HepG2 (cell line): Measurements from ENCODE around the gene TMEM120A. TPM values are rescaled to one million over a fixed set of nuclear protein-coding genes. Genes with fewer than 3 reads are reported as not detected.

ENCODE experiments used
- ELF3 ChIP-seq: IDR thresholded peaks from 2 replicates; pipeline ENCODE4 v1.6.1; 2016; ENCODE audit warnings: missing genetic modification reagents, missing compliant biosample characterization
- EP300 ChIP-seq, 3 experiments: sonication (generic) in 1 of 3; formaldehyde crosslinking in 1 of 3; IDR thresholded peaks; 2 replicates each; pipeline versions ENCODE4 v1.5.1 to v1.6.1; 2011 to 2020; ENCODE audit warnings: low read depth in 2 of 3, low read length in 2 of 3, borderline replicate concordance in 1 of 3, improper control_type of control experiment in 1 of 3, mild to moderate bottlenecking in 1 of 3, missing genetic modification reagents in 1 of 3, moderate library complexity in 1 of 3
- FOSL2 ChIP-seq: sonication (generic); formaldehyde crosslinking; IDR thresholded peaks from 2 replicates; pipeline ENCODE4 v1.4.0; 2020; ENCODE audit warnings: missing genetic modification reagents
- KDM6A ChIP-seq: IDR thresholded peaks from 2 replicates; pipeline ENCODE4 v1.6.1; 2016; ENCODE audit warnings: low read depth
- KLF6 ChIP-seq: IDR thresholded peaks from 2 replicates; pipeline ENCODE4 v1.8.0; 2016; ENCODE audit warnings: missing biosample characterization, missing genetic modification reagents
- NR2F6 ChIP-seq, 2 experiments: IDR thresholded peaks; 2 replicates each; pipeline ENCODE4 v1.6.1; 2016; ENCODE audit warnings: antibody characterized with exemption in 1 of 2, mild to moderate bottlenecking in 1 of 2
- SIN3A ChIP-seq: IDR thresholded peaks from 2 replicates; pipeline ENCODE4 v1.6.1; 2011; ENCODE audit warnings: low read depth, mild to moderate bottlenecking, control low read depth, low read length, borderline replicate concordance
- SOX13 ChIP-seq, 3 experiments: fragments of 450-650 bp in 1 of 3; sonication (generic) in 1 of 3; formaldehyde crosslinking in 1 of 3; IDR thresholded peaks in 2 of 3; conservative IDR thresholded peaks in 1 of 3; 2 replicates each; pipeline versions ENCODE4 v1.5.0 to v1.6.1; 2016 to 2020; ENCODE audit warnings: antibody characterized with exemption in 1 of 3, mild to moderate bottlenecking in 1 of 3, missing compliant biosample characterization in 1 of 3, missing genetic modification reagents in 1 of 3, moderate library complexity in 1 of 3
- SUZ12 ChIP-seq: fragments of 150-350 bp; IDR thresholded peaks from 2 replicates; pipeline ENCODE4 v1.6.1; 2014; ENCODE audit warnings: low read depth, low read length
- TBX3 ChIP-seq: fragments of 450-650 bp; IDR thresholded peaks from 2 replicates; pipeline ENCODE4 v1.6.1; 2017; ENCODE audit warnings: antibody characterized with exemption, mild to moderate bottlenecking, inconsistent platforms, borderline replicate concordance
- U2AF1 ChIP-seq: fragments of 200-400 bp; formaldehyde crosslinking; optimal IDR thresholded peaks from 2 replicates; pipeline ENCODE3; 2017; ENCODE audit warnings: mild to moderate bottlenecking, low read depth, low read length
- ZBTB1 ChIP-seq: sonication (generic); formaldehyde crosslinking; IDR thresholded peaks from 2 replicates; pipeline ENCODE4 v1.4.0; 2020; ENCODE audit warnings: missing genetic modification reagents, borderline replicate concordance
- ZEB1 ChIP-seq: IDR thresholded peaks from 2 replicates; pipeline ENCODE4 v1.6.1; 2012; ENCODE audit warnings: mild to moderate bottlenecking, low read depth, inconsistent platforms; ENCODE audit not compliant: insufficient replicate concordance
- polyA plus RNA-seq, 8 experiments: library from polyadenylated mRNA; depleted of rRNA in 3 of 8; stranded (reverse) in 7 of 8; unstranded in 1 of 8; fragments of >200 nt; fragmentation: Illumina TruSeq in 4 of 8; extraction: Trizol in 4 of 8; gene quantifications; 2 replicates each; pipeline versions ENCODE4 v1.2.1 to v1.2.3, GENCODE V29; 2011 to 2016; ENCODE audit warnings: low read depth in 4 of 8, missing spikeins in 1 of 8, mixed read lengths in 1 of 8; ENCODE audit not compliant: insufficient read depth in 1 of 8
- total RNA-seq, 5 experiments: library from RNA; depleted of rRNA; stranded (reverse); fragments of >200 nt; fragmentation: Illumina TruSeq; extraction: Trizol; gene quantifications; 2 replicates each; pipeline ENCODE4 v1.2.3, GENCODE V29; 2016; ENCODE audit warnings: low read depth in 1 of 5
- TF ChIP-seq, protein P1 (sequence below): sonication (generic); formaldehyde crosslinking; IDR thresholded peaks from 2 replicates; pipeline ENCODE4 v1.5.1; 2020; ENCODE audit warnings: mild to moderate bottlenecking, missing genetic modification reagents, moderate library complexity
- TF ChIP-seq, protein P2 (sequence below), 2 experiments: sonication (generic) in 1 of 2; formaldehyde crosslinking in 1 of 2; IDR thresholded peaks; 2 replicates each; pipeline versions ENCODE4 v1.4.0 to v1.6.1; 2016 to 2020; ENCODE audit warnings: borderline replicate concordance in 1 of 2, low read depth in 1 of 2, mild to moderate bottlenecking in 1 of 2, missing genetic modification reagents in 1 of 2
- TF ChIP-seq, protein P3 (sequence below): sonication (generic); formaldehyde crosslinking; IDR thresholded peaks from 2 replicates; pipeline ENCODE4 v1.8.0; 2022; ENCODE audit warnings: missing genetic modification reagents, mild to moderate bottlenecking, borderline replicate concordance

The TMEM120A gene
- total and polyA plus RNA-seq, 2 of the 13 experiments (the other 11 are each of a cell fraction or from before 2014, with no cell fraction given) = 40.3 to 102 TPM

DNA sequence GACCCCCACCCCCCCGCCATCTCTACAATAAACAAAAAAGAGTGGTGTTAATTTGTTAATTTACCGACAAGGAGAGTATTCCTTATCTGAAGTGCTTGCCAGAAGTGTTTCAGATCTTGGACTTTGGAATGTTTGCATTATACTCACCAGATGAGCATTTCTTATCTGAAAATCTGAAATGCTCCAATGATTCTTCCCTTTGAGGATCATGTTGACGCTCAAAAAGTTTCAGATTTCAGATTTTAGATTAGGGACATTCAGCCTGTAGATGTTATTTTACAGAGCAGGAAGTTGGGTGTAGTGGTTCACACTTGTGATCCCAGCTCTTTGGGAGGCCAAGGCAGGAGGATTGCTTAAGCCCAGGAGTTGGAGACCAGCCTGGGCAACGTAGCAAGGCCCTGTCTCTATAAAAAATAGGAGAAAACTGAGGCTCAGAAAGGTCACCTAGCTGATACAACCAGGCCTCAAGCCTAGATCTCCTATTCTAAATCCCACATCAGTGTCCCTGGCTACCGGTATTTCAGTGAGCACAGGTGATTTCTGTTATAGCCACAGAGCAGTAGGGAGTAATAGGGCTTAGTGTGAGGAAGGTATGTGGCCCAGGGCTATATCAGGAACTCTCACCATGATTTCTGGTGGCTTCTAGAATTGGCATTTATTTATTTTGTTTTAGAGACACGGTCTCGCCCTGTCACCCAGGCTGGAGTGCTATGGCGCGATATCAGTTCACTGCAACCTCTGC lies 35.4 kb downstream of the TMEM120A start (continued):
- TF ChIP-seq KDM6A (no peak), U2AF1 (no peak), NR2F6 (IDR thresholded peaks at IDR 0.05) (peak; percentile 31; the same call in 1 of the 2 replicates), NR2F6 (CRISPR knock-in tag; IDR thresholded peaks at IDR 0.05) (no peak), FOSL2 (0 out of 2 replicates have a peak, but pooled peaks have one; percentile 42), KLF6 (CRISPR knock-in tag) (no peak), ZEB1 (no peak), SIN3A (no peak), SOX13 (IDR thresholded peaks at IDR 0.05) (no peak), SOX13 (CRISPR knock-in tag; conservative IDR thresholded peaks at IDR 0.05 in 1 of 2, IDR thresholded peaks at IDR 0.05 in 1 of 2) (peak in 1 of 2 experiments; percentile 50; a peak in 1 of 4 replicates), TBX3 (peak; percentile 97), EP300 (IDR thresholded peaks at IDR 0.05; ENCODE audit: low read depth in 2 of 2, low read length in 2 of 2) (peak in 1 of 2 experiments; percentile 69; a peak in 2 of 4 replicates), EP300 (CRISPR knock-in tag; IDR thresholded peaks at IDR 0.05; ENCODE audit: borderline replicate concordance) (no peak), ELF3 (CRISPR knock-in tag) (peak; percentile 64; the same call in 1 of the 2 replicates), SUZ12 (no peak), ZBTB1 (no peak)
- TF ChIP-seq, protein P1, sequence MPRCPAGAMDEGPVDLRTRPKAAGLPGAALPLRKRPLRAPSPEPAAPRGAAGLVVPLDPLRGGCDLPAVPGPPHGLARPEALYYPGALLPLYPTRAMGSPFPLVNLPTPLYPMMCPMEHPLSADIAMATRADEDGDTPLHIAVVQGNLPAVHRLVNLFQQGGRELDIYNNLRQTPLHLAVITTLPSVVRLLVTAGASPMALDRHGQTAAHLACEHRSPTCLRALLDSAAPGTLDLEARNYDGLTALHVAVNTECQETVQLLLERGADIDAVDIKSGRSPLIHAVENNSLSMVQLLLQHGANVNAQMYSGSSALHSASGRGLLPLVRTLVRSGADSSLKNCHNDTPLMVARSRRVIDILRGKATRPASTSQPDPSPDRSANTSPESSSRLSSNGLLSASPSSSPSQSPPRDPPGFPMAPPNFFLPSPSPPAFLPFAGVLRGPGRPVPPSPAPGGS = no peak
- TF ChIP-seq, protein P2, sequence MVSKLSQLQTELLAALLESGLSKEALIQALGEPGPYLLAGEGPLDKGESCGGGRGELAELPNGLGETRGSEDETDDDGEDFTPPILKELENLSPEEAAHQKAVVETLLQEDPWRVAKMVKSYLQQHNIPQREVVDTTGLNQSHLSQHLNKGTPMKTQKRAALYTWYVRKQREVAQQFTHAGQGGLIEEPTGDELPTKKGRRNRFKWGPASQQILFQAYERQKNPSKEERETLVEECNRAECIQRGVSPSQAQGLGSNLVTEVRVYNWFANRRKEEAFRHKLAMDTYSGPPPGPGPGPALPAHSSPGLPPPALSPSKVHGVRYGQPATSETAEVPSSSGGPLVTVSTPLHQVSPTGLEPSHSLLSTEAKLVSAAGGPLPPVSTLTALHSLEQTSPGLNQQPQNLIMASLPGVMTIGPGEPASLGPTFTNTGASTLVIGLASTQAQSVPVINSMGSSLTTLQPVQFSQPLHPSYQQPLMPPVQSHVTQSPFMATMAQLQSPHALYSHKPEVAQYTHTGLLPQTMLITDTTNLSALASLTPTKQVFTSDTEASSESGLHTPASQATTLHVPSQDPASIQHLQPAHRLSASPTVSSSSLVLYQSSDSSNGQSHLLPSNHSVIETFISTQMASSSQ (IDR thresholded peaks at IDR 0.05; ENCODE audit: low read depth) = no peak
- TF ChIP-seq, protein P2 (CRISPR knock-in tag; IDR thresholded peaks at IDR 0.05; ENCODE audit: borderline replicate concordance) = no peak
- TF ChIP-seq, protein P3, sequence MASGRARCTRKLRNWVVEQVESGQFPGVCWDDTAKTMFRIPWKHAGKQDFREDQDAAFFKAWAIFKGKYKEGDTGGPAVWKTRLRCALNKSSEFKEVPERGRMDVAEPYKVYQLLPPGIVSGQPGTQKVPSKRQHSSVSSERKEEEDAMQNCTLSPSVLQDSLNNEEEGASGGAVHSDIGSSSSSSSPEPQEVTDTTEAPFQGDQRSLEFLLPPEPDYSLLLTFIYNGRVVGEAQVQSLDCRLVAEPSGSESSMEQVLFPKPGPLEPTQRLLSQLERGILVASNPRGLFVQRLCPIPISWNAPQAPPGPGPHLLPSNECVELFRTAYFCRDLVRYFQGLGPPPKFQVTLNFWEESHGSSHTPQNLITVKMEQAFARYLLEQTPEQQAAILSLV (CRISPR knock-in tag) = no peak
